NCI-H2029 treated with DMSO at 0.1 percent for 48 hours (cell line): ENCODE results near the gene BUD23.
"Not testable (repeated sequence)": the region's sequence is repeated elsewhere in the genome, so short reads cannot be mapped to it uniquely, and the experiment has no call there.

Source experiments
- DNase-seq: peaks from one replicate; lab custom pipeline; 2025; lab: John Stamatoyannopoulos, UW

Gene BUD23

DNA sequence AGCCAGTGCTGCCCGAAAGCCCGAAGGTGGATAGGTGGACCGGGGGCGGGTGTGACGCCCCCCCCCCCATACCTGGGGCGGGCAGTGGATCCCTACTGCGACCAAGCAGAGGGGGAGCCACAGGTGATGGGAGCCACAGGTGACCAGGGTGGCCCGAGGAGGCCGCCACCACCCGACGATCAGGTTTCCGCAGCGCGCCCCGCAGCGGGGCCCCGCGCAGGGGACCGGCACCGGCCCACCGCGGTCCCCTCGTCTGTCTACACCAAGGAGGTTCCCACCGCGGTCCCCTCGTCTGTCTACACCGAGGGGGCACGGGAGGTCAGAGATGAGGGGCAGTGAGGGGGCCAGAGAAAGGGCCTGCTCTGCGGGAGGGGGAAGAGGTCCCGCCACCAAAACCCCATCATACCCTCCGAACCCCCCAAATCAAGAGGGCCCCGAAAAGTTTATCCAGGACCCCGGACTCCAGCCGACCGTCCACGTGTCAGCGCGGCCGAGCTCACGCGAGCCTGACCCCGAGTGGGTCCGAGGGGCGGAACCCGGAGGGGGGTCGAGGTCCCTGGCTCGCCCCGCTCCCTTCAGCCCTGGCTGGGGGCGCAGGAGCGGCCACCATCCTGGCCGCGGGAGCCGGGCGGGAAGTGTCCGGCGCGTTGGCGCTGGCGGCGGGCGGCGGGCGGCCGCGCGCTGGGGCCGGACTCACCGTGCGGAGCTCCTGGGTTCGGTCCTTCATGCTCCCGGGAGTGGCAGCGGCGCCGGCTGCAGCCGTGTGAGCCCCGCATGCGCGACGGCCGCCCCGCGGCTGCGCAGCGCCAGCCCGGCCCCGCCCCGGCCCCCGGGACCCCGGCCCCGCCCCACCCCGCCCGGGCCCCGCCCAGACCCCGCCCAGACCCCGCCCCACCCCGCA is 35.8 kb downstream of the BUD23 start, which contains the start of gene STX1A:
TSS of gene STX1A (minus strand) at position 765 of the 901 bp plus-strand sequence. CDS start at position 727, 38 bp downstream.
- DNase-seq = no peak

- DNase-seq = no peak
Measured at GRCh38 chr7:73719806-73720169, 36.4 kb downstream of the BUD23 start.

DNA sequence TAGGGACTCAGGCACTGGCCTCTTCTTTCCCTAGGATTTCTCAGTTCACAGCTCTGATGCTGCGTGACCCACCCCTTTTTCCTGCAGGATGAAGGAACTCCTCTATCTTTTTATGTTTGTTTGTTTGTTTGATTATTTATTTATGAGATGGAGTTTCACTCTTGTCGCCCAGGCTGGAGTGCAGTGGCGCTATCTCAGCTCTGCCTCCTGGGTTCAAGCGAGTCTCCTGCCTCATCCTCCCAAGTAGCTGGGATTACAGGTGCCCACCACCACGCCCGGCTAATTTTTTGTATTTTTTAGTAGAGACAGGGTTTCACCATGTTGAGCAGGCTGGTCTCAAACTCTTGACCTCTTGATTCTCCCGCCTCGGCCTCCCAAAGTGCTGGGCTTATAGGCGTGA is 37.0 kb downstream of the BUD23 start:
- not testable (repeated sequence) for DNase-seq

GRCh38 chr7:73721377-73721817 is 38.0 kb downstream of the BUD23 start:
- peak; percentile 76 for DNase-seq

GRCh38 chr7:73722182-73722581 is 38.8 kb downstream of the BUD23 start:
- not testable (repeated sequence) for DNase-seq

GRCh38 chr7:73722785-73723184 is 39.4 kb downstream of the BUD23 start:
- DNase-seq = no peak

DNA sequence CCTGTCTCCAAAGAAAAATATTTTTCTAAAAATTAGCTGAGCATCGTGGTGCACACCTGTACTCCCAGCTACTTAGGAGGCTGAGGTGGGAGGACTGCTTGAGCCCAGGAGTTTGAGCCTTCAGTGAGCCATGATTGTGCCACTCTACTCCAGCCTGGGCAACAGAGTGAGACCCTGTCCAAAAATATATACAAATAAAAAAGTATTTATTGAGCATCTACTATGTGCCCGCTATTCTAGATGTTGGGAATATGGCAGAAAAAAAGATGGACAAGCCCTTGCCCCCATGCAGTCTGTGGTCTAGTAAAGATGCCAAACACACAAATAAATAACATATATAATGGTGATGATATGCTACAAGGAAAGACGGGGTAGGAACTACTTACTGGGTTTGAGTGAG is 40.4 kb downstream of the BUD23 start:
- DNase-seq = no peak

DNA sequence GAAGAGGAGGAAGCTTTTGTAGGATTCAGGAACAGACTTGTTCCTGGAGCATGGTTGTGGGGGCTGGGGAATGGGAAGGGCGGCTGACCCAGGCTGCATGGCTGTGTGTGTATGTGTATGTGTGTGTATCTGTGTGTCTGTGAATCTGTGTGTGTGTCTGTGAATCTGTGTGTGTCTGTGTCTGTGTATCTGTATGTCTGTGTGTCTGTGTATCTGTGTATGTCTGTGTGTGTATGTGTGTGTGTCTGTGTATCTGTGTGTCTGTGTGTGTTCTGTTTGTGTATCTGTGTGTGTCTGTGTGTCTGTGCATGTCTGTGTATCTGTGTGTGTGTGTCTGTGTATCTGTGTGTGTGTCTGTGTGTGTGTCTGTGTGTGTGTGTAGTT is 42.7 kb downstream of the BUD23 start:
- DNase-seq = no peak

DNA sequence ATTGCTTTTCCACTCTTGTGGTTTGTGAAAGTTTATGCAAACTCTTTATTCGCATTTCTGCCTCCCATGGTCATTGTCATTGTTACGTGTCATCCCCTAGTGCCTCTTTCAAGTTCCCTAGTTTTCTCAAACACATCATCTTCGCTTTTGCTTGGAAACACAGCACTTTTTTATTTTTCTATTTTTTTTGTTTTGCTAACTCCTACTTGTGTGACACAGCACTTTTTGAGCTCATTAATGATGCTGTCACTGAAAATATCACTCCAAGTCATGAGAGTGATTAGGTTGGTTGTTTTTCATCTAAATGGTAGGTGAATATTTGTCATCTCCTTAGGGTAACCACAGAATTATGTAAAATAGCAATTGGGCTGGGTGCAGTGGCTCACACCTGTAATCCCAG is 44.6 kb downstream of the BUD23 start:
- no peak for DNase-seq

- DNase-seq = no peak
Measured at GRCh38 chr7:73728551-73728950, 45.2 kb downstream of the BUD23 start.

- no peak for DNase-seq
Measured at GRCh38 chr7:73730485-73730884, 47.1 kb downstream of the BUD23 start.

- DNase-seq = no peak
Measured at GRCh38 chr7:73732397-73732796, 49.0 kb downstream of the BUD23 start.

DNA sequence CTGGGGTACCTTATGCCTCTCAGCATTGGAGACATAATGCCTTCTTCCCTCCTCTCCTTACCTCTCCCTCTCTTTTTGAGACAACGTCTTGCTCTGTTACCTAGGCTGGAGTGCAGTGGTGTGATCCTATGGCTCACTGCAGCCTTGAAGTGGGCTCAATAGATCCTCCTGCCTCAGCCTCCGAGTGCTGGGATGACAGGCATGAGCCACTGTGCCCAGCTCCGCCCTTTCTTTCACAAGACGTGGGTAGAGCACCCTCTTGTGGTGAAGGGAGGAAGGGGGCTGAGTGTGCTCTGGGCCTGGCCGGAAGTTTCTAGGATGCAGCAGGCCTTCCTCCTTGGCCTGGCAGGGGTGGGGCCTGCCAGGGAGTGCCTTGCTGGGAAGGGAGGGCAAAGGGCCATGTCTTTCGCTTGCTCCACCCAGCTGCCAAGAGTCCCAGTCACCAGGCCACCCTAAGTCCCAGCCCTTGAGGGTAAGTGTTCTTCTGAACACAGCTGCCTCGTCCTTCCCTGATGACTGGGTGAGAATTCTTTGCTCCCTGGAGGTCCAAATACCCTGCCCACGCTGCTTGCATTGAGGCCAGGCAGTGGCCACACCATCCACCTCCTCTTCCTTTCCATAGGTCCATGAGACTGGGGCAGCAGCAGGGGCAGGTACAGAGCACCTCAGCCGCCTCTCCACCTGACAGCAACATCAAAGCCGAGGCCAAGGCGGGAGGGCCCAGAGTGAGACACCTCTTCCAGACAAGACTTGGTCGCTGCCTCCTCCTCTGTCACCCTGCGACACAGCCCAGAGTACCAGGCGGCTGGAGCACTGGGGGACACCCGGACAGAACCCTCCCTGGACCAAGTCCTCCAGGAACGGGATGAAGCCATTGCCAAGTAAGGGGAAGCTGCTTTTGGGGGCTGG is 51.5 kb downstream of the BUD23 start:
- peak; percentile 91 for DNase-seq

DNA sequence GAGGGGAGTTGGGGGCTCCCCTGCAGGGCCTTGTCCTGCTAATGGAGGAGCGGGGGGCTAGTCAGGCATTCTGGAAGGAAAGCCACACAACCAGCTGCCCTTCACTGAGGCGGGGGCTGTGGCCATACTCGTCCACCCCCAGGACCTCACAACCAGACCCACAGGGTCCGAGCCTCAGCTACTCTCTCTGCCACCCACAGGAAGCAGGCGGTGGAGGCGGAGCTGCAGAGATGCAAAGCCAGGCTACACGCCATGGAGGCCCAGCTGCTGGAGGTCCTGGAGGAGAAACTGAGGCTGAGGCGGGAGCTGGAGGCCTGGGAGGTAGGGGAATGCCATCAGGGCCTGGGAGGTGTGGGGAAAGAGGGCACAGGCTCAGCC is 52.1 kb downstream of the BUD23 start:
- no peak for DNase-seq

GRCh38 chr7:73736885-73737284 is 53.5 kb downstream of the BUD23 start:
- DNase-seq = no peak

DNA sequence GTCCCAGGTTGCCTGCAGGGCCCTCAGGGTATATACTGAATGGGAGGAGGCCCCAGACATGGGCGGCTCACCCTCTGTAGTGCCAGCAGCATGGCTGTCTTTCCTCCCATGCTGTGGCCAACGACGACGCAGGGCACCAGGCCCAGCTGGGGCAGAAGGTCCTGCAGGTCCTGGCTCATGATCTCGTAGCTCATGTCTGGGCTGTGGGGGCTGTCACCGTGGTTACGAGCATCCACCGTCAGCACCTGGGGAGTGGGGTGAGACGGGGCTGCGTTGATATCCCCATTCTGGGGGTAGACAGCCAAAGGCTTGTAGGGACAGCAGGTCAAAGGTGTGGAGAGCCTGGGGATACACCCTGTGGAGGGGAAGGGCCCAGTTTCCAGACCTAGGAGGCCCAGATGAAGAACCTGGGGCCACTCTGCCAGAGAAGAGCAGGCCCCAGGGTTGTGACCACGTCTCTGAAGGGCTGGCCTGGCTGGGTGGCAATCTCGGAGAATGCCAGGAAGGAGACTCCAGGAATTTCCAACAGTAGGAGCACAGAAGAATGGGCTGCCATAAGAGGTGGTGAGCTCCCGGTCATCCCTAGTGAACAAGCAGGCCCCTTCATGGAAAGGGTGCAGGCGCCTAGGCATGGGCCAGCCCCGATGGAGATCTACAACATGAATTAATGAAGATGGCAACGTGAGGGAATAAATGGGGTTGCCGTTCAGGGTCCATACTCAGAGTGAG is 54.3 kb downstream of the BUD23 start:
- no peak for DNase-seq

- peak; percentile 10 for DNase-seq
Measured at GRCh38 chr7:73738220-73738611, 54.8 kb downstream of the BUD23 start.

DNA sequence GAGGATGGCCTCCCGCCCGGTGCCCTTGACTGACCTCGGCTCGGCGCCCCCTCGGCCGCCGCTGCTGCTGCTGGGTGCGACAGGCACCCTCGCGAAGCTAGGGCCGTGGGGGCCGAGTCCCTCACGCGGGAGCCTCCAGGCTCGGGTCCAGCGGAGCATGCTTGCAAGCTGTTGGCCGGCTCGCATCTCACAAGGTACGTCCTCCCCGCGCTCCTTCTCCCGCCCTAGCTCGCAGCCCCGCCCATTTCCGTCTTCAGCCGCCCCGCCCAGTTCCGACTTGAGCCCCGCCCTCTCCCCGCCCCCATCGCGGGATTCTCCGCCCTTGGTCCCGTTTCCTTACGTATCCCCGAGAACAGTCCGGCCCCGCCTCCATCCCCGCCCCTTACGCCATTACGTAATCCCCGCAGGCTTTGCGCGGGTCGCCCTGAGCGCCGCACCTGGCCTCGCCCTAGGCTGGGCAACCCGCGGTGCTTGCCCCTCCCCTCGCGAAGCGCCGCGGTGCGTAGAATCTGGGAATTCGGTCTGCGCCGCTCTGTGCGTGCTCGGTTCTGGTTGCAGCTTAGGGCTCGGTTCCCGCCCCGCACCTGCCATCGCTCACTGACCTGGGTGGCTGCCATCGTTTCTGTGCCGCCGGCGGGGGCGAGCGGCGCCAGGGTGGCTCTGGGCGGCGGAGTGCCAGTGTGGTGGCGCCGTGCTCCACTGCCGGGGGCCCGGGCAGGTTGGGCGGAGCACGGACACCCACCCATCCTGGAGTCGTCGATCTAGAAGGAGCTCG is 55.4 kb downstream of the BUD23 start, which contains the start of gene ABHD11:
TSS of gene ABHD11 (minus strand) at position 191 of the 775 bp plus-strand sequence. CDS start at position 159, 32 bp downstream.
- peak; percentile 87 for DNase-seq

GRCh38 chr7:73739387-73739767 is 56.0 kb downstream of the BUD23 start:
- no peak for DNase-seq

DNA sequence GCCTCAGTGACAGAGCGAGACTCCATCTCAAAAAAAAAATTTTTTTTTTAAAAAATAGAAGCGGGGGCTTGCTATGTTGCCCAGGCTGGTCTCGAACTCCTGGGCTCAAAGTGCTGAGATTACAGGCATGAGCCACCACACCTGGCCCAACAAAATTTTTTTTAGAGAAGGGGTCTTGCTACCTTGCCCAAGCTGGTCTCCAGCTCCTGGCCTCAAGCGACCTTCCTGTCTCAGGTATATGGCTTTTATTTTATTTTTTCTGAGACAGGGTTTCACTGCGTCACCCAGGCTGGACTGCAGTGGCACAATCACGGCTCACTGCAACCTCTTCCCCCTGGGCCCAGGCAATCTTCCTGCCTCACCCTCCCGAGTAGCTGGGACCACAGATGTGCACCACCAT is 56.8 kb downstream of the BUD23 start:
- DNase-seq = no peak

GRCh38 chr7:73740771-73741170 is 57.4 kb downstream of the BUD23 start:
- DNase-seq = peak; percentile 19
